GM12872 (cell line): Measurements from ENCODE around the gene DYRK4.

ENCODE experiments used
- TF ChIP-seq, protein P1 (sequence below): IDR thresholded peaks from 3 replicates; pipeline ENCODE4 v1.5.1; 2011; ENCODE audit warnings: low read depth, mild to moderate bottlenecking, low read length, moderate library complexity; ENCODE audit not compliant: insufficient read depth

DYRK4 gene

GRCh38 chr12:4538207-4539160 is 23.5 kb upstream of the DYRK4 start, which contains the start of gene RAD51AP1:
Gene RAD51AP1 (plus strand): TSS chr12:4538890. CDS start chr12:4538940, 50 bp downstream.
- TF ChIP-seq, protein P1, sequence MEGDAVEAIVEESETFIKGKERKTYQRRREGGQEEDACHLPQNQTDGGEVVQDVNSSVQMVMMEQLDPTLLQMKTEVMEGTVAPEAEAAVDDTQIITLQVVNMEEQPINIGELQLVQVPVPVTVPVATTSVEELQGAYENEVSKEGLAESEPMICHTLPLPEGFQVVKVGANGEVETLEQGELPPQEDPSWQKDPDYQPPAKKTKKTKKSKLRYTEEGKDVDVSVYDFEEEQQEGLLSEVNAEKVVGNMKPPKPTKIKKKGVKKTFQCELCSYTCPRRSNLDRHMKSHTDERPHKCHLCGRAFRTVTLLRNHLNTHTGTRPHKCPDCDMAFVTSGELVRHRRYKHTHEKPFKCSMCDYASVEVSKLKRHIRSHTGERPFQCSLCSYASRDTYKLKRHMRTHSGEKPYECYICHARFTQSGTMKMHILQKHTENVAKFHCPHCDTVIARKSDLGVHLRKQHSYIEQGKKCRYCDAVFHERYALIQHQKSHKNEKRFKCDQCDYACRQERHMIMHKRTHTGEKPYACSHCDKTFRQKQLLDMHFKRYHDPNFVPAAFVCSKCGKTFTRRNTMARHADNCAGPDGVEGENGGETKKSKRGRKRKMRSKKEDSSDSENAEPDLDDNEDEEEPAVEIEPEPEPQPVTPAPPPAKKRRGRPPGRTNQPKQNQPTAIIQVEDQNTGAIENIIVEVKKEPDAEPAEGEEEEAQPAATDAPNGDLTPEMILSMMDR = no peak

DNA sequence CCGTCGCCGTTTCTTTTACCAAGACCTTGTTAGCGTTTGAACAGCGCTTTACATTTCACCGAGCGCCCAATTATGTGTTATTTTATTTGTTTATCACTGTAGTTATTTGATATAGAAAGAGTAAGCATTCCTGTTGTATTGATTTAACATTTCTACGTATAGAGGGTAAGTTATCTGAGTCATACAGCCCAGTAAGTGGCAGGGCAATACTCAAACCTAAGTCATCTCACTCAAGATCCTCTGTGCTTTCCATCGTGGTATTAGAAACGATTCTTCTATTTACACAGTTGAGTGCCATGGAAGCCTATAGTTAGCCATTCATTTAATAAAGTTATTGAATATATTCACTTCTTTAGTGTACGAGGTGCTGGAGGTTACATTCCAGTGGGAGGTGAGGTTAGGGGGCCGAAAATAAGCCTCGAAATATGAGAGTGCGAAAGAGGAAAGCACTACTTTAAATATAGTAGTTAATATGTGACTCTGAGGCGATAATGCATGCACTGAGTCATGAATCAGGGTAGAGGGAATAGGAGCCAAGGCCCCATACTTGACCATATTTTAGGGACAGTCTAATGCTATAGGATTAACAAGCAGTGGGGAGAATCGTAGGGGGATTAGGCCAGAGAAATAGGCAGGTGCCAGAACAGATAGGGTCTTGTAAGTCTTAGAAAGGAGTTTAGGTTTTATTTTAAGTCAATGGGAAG is 22.7 kb upstream of the DYRK4 start:
- TF ChIP-seq, protein P1 = no peak

GRCh38 chr12:4540170-4540569 is 21.8 kb upstream of the DYRK4 start:
- TF ChIP-seq, protein P1 = no peak

DNA sequence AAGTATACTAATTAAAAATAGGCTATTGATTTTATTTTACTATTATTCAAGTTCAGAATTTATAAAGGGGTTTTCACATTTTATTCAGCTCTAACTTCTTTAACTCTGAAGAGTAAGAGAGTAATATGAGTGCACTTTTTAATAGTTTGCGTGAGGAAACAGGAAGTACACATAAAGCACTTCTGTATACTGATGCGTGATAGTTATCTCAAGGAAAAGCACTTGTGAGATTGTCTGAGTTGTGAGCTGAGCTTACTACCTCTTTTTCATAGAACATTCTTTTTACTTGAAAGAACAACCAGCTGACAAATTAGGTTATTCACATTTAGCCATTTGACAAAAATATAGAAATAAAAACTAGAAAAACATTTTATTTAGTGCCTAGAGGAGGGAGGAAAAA is 21.4 kb upstream of the DYRK4 start:
- TF ChIP-seq, protein P1 = no peak

GRCh38 chr12:4545195-4545594 is 16.8 kb upstream of the DYRK4 start:
- TF ChIP-seq, protein P1 = no peak

GRCh38 chr12:4552191-4552590 is 9.8 kb upstream of the DYRK4 start:
- TF ChIP-seq, protein P1 = no peak

GRCh38 chr12:4553943-4554342 is 8.1 kb upstream of the DYRK4 start:
- TF ChIP-seq, protein P1 = no peak
